Measurements from ENCODE around the gene BAIAP2L1. TPM values are rescaled to one million over a fixed set of nuclear protein-coding genes. Genes with fewer than 3 reads are reported as not detected.
A peak's percentile ranks its signal among the peaks of the same experiment; 100 is the strongest.

The BAIAP2L1 gene
- polyA plus RNA-seq, 1 donor from 2014 or later = 0.49 TPM

- peak within 1 kb of the TSS; percentile 94 to 96 (median 95) for H3K27ac Mint-ChIP-seq
- no peaks in the 10 kb centered on the region for H3K9me3 Mint-ChIP-seq
- no peaks in the 10 kb centered on the region for H3K27me3 Mint-ChIP-seq
- no peaks in the 10 kb centered on the region for H3K36me3 Mint-ChIP-seq
- H3K4me3 Mint-ChIP-seq = peak within 1 kb of the TSS; percentile 86 to 96 (median 95)
- H3K4me1 Mint-ChIP-seq = peaks cover 10 to 17% (median 11%) of the 10 kb centered on the region in 3 donors
Observed at GRCh38 chr7:98280791-98281756, 119.8 kb downstream of the BAIAP2L1 start, which contains the start of gene BRI3. BRI3 (plus strand) TSS chr7:98281686; CDS start chr7:98281796, 110 bp downstream.

DNA sequence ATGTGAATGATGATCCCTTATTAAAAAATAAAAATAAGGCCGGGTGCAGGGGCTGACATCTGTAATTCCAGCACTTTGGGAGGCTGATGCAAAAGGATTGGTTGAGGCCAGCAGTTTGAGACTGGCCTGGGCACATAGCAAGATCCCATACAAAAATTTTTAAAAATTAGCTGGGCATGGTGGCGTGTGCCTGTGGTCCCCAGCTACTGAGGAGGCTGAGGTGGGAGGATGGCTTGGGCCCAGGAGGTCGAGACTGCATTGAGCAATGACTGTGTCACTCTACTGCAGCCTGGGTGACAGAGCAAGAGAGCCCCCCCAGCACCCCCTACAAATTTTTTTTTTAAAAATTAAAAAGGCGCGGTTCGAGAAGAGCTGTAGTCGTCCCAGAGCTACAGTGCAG is 120.6 kb downstream of the BAIAP2L1 start:
- no peaks in the 10 kb centered on the region for H3K36me3 Mint-ChIP-seq
- H3K4me3 Mint-ChIP-seq = peak overlapping the region; percentile 86 to 96 (median 95)
- no peaks in the 10 kb centered on the region for H3K9me3 Mint-ChIP-seq
- H3K27me3 Mint-ChIP-seq = no peaks in the 10 kb centered on the region
- H3K4me1 Mint-ChIP-seq = peaks cover 10 to 17% (median 11%) of the 10 kb centered on the region in 3 donors
- peak overlapping the region in 2 of 3 donors; percentile 94 to 95 for H3K27ac Mint-ChIP-seq

GRCh38 chr7:98278936-98279335 is 122.0 kb downstream of the BAIAP2L1 start:
- Mint-ChIP-seq H3K27ac (peak overlapping the region in 1 of 3 donors; percentile 60), H3K27me3 (no peaks in the 10 kb centered on the region), H3K9me3 (no peaks in the 10 kb centered on the region), H3K4me1 (peaks cover 6 to 14% (median 10%) of the 10 kb centered on the region in 3 donors), H3K36me3 (no peaks in the 10 kb centered on the region), H3K4me3 (peak overlapping the region in 1 of 4 donors; percentile 39)

DNA sequence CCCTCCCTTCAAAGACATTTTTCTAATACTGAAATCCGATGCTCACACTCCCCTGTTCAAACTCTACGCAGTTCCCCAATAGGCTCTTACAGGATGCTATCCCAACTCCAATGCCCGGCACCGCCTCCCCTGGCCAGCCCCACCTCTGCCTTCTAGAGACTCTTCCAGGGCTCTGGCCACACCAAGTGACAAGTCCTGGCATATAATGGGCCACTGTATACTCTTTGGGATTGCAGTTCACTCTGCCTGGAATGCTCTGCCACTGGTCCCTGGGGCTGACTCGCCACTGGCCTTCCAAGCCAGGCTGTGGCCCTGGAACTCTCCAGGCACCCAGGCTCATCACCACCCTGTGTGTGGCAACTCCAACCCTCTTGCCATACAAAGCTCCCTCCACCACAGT is 122.5 kb downstream of the BAIAP2L1 start:
- H3K27me3 Mint-ChIP-seq = no peaks in the 10 kb centered on the region
- H3K36me3 Mint-ChIP-seq = no peaks in the 10 kb centered on the region
- H3K27ac Mint-ChIP-seq = peak overlapping the region in 1 of 3 donors; percentile 60
- no peaks in the 10 kb centered on the region for H3K9me3 Mint-ChIP-seq
- peak overlapping the region in 1 of 4 donors; percentile 39 for H3K4me3 Mint-ChIP-seq
- H3K4me1 Mint-ChIP-seq = peaks cover 8 to 18% (median 10%) of the 10 kb centered on the region in 3 donors

- no peaks in the 10 kb centered on the region for H3K27me3 Mint-ChIP-seq
- H3K9me3 Mint-ChIP-seq = no peaks in the 10 kb centered on the region
- H3K36me3 Mint-ChIP-seq = no peaks in the 10 kb centered on the region
- H3K4me1 Mint-ChIP-seq = peaks cover 0 to 6% (median 6%) of the 10 kb centered on the region in 3 donors
- H3K27ac Mint-ChIP-seq = peak overlapping the region in 1 of 3 donors; percentile 28
- H3K4me3 Mint-ChIP-seq = no peak overlapping the region
Observed at GRCh38 chr7:98276241-98276761, 124.6 kb downstream of the BAIAP2L1 start.

- no peak overlapping the region for H3K27ac Mint-ChIP-seq
- H3K4me3 Mint-ChIP-seq = no peak overlapping the region
- H3K9me3 Mint-ChIP-seq = no peaks in the 10 kb centered on the region
- no peaks in the 10 kb centered on the region for H3K27me3 Mint-ChIP-seq
- no peaks in the 10 kb centered on the region for H3K4me1 Mint-ChIP-seq
- H3K36me3 Mint-ChIP-seq = peaks cover 6% of the 10 kb centered on the region
Observed at GRCh38 chr7:98267303-98267702, 133.6 kb downstream of the BAIAP2L1 start.

- Mint-ChIP-seq H3K36me3 (peaks cover 6% of the 10 kb centered on the region), H3K27me3 (no peaks in the 10 kb centered on the region), H3K4me3 (no peak overlapping the region), H3K27ac (no peak overlapping the region), H3K9me3 (no peaks in the 10 kb centered on the region), H3K4me1 (no peaks in the 10 kb centered on the region)
Observed at GRCh38 chr7:98266840-98267239, 134.1 kb downstream of the BAIAP2L1 start.

GRCh38 chr7:98265841-98266271 is 135.0 kb downstream of the BAIAP2L1 start:
- Mint-ChIP-seq H3K36me3 (peaks cover 6% of the 10 kb centered on the region), H3K4me1 (no peaks in the 10 kb centered on the region), H3K27ac (no peak overlapping the region), H3K27me3 (no peaks in the 10 kb centered on the region), H3K4me3 (no peak overlapping the region), H3K9me3 (no peaks in the 10 kb centered on the region)

- Mint-ChIP-seq H3K27me3 (no peaks in the 10 kb centered on the region), H3K27ac (no peak overlapping the region), H3K9me3 (no peaks in the 10 kb centered on the region), H3K4me1 (peaks cover 2 to 11% (median 4%) of the 10 kb centered on the region in 3 donors), H3K4me3 (no peak overlapping the region), H3K36me3 (peaks cover 4% of the 10 kb centered on the region)
Observed at GRCh38 chr7:98257701-98258100, 143.2 kb downstream of the BAIAP2L1 start.

DNA sequence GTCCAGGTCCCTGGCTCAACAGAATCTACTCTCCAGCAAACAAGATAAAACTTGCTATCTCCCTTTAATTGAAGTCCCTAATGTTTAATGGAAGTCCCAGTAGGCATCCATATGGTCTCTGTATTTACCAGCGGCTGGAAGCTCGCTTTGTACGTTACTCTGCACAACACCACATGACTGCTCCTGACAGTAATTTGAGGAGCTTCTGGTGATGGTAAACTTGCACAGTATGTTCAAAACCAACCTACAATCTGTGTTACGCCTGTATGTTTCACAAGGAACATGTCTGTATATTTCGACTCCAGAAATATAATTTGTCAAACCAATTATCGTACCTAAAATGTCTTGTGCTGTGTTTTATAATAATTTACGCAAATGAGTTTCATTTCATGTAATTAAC is 144.5 kb downstream of the BAIAP2L1 start:
- peaks cover 4% of the 10 kb centered on the region for H3K36me3 Mint-ChIP-seq
- no peaks in the 10 kb centered on the region for H3K27me3 Mint-ChIP-seq
- peaks cover 6 to 13% (median 6%) of the 10 kb centered on the region in 3 donors for H3K4me1 Mint-ChIP-seq
- H3K4me3 Mint-ChIP-seq = peak overlapping the region in 1 of 4 donors; percentile 33
- H3K27ac Mint-ChIP-seq = peak overlapping the region in 1 of 3 donors; percentile 26
- H3K9me3 Mint-ChIP-seq = no peaks in the 10 kb centered on the region

DNA sequence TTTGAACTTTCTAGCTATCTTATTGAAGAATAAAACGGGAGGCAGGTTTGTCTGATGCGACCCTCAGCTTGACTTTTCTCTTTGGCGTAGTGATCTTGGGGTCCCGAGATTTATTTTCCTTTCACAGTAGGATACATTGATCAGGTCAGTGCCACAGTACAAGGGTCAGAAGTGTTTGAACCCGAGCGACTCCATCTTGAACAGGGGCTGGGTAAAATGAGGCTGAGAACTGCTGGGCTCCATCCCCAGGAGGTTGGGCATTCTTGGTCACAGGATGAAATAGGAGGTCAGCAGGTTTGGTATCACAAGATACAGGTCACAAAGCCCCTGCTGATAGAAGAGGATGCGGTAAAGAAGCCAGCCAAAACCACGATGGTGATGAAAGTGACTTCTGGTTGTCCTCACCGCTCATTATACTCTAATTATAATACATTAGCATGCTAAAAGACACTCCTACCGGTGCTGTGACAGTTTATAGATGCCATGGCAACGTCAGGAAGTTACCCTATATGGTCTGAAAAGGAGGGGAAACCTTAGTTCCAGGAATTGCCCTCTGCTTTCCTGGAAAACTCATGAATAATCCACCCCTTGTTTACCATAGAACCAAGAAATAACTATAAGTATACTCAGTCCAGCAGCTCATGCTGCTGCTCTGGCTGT is 145.8 kb downstream of the BAIAP2L1 start:
- H3K27me3 Mint-ChIP-seq = no peaks in the 10 kb centered on the region
- H3K4me1 Mint-ChIP-seq = peaks cover 14 to 23% (median 17%) of the 10 kb centered on the region in 3 donors
- H3K4me3 Mint-ChIP-seq = peak overlapping the region in 1 of 4 donors; percentile 84
- no peaks in the 10 kb centered on the region for H3K9me3 Mint-ChIP-seq
- H3K27ac Mint-ChIP-seq = peak overlapping the region in 1 of 3 donors; percentile 44
- peaks cover 6% of the 10 kb centered on the region for H3K36me3 Mint-ChIP-seq

GRCh38 chr7:98254516-98254915 is 146.4 kb downstream of the BAIAP2L1 start:
- Mint-ChIP-seq H3K9me3 (no peaks in the 10 kb centered on the region), H3K4me3 (peak overlapping the region in 1 of 4 donors; percentile 84), H3K27me3 (no peaks in the 10 kb centered on the region), H3K27ac (peak overlapping the region in 1 of 3 donors; percentile 44), H3K36me3 (peaks cover 6% of the 10 kb centered on the region), H3K4me1 (peaks cover 17 to 26% (median 21%) of the 10 kb centered on the region in 3 donors)

DNA sequence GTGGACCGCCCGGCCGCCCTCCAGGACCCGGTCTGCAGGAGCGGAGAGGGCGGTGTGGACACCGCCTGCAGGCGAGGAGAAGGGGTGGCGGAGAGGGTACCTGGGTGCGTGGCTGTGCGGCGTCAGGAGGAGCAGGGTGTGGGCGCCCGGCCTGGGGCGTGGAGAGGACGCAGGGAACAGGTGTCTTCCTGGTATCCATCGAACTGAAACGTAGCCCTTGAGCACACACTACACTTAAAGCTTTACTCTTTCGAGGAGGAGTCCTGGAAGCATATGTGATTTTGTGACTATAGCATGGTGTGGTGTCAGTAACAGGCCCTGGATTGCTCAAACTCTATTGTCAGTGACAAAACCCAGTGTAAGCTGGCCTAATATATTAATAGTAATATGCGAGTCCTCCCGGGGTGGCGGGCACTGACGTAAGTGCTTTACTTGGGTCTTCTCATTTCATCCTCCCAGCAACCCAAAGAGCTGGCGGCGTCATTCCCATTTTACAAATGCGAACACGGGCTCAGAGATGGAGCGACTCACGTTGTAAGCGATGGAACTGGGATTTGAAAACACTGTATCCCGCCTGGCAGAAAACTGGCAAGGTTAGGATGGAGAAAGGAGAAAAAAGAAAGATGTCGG is 148.3 kb downstream of the BAIAP2L1 start:
- Mint-ChIP-seq H3K27me3 (no peaks in the 10 kb centered on the region), H3K9me3 (no peaks in the 10 kb centered on the region), H3K27ac (peak overlapping the region; percentile 92 to 94 (median 93)), H3K36me3 (peaks cover 6% of the 10 kb centered on the region), H3K4me1 (peaks cover 20 to 31% (median 26%) of the 10 kb centered on the region in 3 donors), H3K4me3 (peak overlapping the region; percentile 90 to 97 (median 96))

DNA sequence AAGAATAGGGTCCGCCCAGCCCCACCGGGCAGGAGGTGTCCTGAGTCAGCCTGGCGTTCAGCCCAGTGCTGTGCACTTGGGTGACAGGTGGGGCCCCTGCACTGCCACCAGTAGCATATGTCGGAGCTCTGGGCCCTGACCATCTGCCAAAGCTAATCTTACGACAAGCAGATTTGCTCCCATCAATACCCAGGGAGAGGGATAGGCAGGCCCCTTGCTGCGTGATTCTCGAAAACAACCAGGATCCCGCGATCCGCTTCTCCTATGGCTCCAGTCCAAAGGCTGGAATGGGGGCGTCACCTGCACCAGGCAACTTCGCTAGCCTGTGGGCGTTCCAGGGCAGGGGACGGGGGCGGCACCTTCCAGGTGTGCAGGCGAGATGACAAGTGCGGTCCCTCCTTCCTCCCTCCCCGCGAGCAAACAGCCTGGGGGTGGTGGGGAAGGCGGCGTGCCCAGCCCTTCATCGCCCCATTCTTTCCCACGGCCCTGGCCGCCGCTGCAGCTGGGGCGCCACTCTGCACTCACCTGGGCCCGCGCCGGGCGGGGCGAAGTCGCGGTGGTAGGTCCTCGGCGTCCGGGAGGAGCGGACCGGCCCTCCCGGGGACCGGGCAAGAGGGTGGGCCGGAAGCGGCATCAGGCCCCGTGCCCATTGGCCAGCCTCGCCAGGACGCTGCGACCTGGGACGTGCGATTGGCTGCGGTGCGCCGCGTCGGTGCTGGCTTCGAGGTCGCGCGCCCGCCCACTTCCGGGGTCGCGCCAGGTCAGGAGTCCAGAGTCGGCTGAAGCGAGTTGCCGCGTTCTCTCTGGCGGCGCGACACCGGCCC is 149.1 kb downstream of the BAIAP2L1 start, which contains the start of gene TECPR1:
Gene TECPR1, minus strand, starts transcription at position 632 of the 824 bp plus-strand sequence. CDS start 6,086 bp downstream, outside the sequence.
- peaks cover 20 to 30% (median 26%) of the 10 kb centered on the region in 3 donors for H3K4me1 Mint-ChIP-seq
- H3K9me3 Mint-ChIP-seq = no peaks in the 10 kb centered on the region
- peaks cover 4% of the 10 kb centered on the region for H3K36me3 Mint-ChIP-seq
- peak within 1 kb of the TSS; percentile 90 to 97 (median 96) for H3K4me3 Mint-ChIP-seq
- peak within 1 kb of the TSS; percentile 92 to 94 (median 93) for H3K27ac Mint-ChIP-seq
- no peaks in the 10 kb centered on the region for H3K27me3 Mint-ChIP-seq

Measured in IgD-negative memory B cell (primary cell).